C4-2B (cell line): ENCODE results near the gene UVRAG.

ENCODE experiments used
- H3K27ac ChIP-seq: fragments of 450-650 bp; 2 replicates; pipeline ENCODE4 v1.5.1; 2017
- ZFX ChIP-seq: fragments of 450-650 bp; IDR thresholded peaks from 2 replicates; pipeline ENCODE4 v1.6.1; 2017
- TF ChIP-seq, protein P1 (sequence below): fragments of 450-650 bp; conservative IDR thresholded peaks from 2 replicates; pipeline ENCODE4 v1.5.1; 2017; ENCODE audit warnings: mild to moderate bottlenecking

Gene UVRAG

DNA sequence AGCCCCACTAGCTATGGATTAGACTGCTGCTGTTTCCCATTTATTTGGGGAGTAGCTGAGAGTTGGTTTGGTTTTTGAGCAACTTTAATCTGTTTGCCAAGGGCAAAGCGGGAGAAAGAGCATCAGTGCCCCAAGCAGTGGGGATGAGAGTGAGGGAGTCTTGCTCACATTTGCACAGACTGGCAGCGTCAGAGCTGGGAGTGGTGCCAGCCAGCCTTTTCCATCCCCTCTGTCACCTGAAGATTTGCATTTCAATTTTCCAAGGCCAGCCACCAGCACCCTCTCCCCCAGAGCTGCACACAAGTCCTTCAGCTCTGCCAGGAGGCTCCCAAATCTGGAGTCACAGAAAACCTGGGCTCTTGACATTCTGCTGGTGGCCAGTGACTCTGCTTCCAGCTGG lies 21.0 kb upstream of the UVRAG start:
- TF ChIP-seq, protein P1, sequence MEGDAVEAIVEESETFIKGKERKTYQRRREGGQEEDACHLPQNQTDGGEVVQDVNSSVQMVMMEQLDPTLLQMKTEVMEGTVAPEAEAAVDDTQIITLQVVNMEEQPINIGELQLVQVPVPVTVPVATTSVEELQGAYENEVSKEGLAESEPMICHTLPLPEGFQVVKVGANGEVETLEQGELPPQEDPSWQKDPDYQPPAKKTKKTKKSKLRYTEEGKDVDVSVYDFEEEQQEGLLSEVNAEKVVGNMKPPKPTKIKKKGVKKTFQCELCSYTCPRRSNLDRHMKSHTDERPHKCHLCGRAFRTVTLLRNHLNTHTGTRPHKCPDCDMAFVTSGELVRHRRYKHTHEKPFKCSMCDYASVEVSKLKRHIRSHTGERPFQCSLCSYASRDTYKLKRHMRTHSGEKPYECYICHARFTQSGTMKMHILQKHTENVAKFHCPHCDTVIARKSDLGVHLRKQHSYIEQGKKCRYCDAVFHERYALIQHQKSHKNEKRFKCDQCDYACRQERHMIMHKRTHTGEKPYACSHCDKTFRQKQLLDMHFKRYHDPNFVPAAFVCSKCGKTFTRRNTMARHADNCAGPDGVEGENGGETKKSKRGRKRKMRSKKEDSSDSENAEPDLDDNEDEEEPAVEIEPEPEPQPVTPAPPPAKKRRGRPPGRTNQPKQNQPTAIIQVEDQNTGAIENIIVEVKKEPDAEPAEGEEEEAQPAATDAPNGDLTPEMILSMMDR, result no peak
- no peak for TF ChIP-seq ZFX
- no peak overlapping the region for H3K27ac ChIP-seq

- H3K27ac ChIP-seq, result no peak overlapping the region
- no peak for TF ChIP-seq ZFX
- TF ChIP-seq, protein P1, result no peak
Observed at GRCh38 chr11:75795276-75796090, 19.5 kb upstream of the UVRAG start.

DNA sequence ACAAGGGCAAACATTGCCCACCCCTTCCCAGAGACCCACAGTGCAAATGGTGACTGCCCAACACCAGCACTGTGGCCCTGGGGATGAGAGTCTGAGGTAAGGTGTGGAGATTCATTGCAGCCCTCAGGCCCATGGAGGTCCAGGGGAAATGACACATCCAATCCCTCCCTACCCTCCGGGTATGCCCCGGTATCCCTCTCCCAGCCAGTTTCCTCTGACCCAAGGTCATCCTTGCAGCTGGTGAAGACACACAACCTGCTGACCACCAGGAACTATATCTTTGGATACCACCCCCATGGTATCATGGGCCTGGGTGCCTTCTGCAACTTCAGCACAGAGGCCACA lies 18.9 kb upstream of the UVRAG start:
- TF ChIP-seq ZFX, result no peak
- TF ChIP-seq, protein P1, result no peak
- no peak overlapping the region for H3K27ac ChIP-seq

DNA sequence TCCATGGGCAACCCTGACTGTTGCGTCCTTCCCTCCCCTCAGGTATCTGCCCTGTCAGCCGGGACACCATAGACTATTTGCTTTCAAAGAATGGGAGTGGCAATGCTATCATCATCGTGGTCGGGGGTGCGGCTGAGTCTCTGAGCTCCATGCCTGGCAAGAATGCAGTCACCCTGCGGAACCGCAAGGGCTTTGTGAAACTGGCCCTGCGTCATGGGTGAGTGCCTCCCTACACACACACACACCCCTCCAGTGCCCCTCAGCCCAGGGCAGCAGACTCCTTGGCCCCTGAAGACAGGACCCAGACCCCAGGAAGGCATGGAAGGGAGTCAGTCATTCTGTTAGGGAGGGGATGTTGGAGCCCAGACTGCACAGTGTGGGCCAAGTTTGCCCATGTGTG lies 17.9 kb upstream of the UVRAG start:
- no peak overlapping the region for H3K27ac ChIP-seq
- TF ChIP-seq, protein P1, result no peak
- no peak for TF ChIP-seq ZFX

- H3K27ac ChIP-seq, result no peak overlapping the region
- TF ChIP-seq, protein P1, result no peak
- TF ChIP-seq ZFX, result no peak
Observed at GRCh38 chr11:75797792-75798191, 17.2 kb upstream of the UVRAG start.

DNA sequence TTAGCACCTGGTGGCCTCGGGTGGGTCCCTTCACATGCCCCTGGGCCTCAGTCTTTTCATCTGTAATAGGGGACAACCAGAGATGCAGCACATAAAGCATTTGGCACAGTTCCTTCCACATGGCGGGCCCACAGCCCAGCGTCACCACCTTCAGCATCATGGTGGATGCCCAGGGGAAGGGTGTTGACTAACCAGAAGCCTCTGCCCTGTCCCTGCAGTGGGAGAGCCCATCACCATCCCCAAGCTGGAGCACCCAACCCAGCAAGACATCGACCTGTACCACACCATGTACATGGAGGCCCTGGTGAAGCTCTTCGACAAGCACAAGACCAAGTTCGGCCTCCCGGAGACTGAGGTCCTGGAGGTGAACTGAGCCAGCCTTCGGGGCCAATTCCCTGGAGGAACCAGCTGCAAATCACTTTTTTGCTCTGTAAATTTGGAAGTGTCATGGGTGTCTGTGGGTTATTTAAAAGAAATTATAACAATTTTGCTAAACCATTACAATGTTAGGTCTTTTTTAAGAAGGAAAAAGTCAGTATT lies 14.8 kb upstream of the UVRAG start:
- TF ChIP-seq ZFX, result no peak
- TF ChIP-seq, protein P1, result no peak
- H3K27ac ChIP-seq, result no peak overlapping the region

DNA sequence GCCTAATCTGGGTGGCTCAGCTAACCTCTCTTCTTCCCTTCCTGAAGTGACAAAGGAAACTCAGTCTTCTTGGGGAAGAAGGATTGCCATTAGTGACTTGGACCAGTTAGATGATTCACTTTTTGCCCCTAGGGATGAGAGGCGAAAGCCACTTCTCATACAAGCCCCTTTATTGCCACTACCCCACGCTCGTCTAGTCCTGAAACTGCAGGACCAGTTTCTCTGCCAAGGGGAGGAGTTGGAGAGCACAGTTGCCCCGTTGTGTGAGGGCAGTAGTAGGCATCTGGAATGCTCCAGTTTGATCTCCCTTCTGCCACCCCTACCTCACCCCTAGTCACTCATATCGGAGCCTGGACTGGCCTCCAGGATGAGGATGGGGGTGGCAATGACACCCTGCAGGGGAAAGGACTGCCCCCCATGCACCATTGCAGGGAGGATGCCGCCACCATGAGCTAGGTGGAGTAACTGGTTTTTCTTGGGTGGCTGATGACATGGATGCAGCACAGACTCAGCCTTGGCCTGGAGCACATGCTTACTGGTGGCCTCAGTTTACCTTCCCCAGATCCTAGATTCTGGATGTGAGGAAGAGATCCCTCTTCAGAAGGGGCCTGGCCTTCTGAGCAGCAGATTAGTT lies 14.2 kb upstream of the UVRAG start:
- no peak for TF ChIP-seq ZFX
- TF ChIP-seq, protein P1, result no peak
- no peak overlapping the region for H3K27ac ChIP-seq
